ENCODE data around the gene NELL1.

- TF ChIP-seq CTCF (IDR thresholded peaks at IDR 0.05; ENCODE audit: insufficient read depth, low read length) (no peak), POLR2AphosphoS5 (IDR thresholded peaks at IDR 0.05; ENCODE audit: low read depth) (no peak)
Measured at GRCh38 chr11:20840341-20840740, 171.0 kb downstream of the NELL1 start.
